ENCODE data around the gene DEGS2.

DEGS2 gene

DNA sequence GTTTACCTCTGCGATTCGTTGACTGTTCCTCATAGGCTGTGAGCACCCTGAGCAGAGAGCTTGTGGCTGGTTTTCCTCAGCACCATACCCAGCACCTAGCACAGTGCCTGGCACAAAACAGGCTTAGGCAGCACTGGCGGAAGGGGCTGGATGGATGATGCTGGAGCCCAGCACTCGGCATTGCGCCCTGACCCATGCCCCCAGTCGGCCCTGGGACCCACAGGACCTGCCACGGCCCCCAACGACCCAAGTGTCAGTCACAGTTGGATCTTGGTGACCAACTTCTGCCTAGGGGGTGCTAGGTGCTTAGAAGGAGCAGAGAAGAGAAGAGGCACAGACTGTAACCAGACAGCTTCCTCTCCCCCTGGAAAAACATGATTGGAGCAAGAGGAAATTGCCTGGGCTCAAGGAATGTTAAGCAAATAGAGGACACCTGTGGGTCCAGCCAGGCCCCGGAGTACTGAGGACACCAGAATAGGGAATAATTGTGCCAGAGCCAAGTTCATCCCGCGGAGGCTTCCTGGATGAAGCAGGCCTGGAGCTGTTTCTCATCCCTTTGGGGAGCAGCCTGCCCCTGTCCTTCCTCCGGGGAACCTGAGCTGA, 31.5 kb downstream of the DEGS2 start:
- Histone ChIP-seq H3K9ac (ENCODE audit: low read length) (no peak overlapping the region), H3K4me3 (ENCODE audit: low read length) (no peak overlapping the region), H3K27me3 (replicated peaks; ENCODE audit: control insufficient read depth, insufficient read depth, low read length) (no peaks in the 10 kb centered on the region), H3K36me3 (ENCODE audit: control insufficient read depth, insufficient read depth, low read length, severe bottlenecking) (peaks cover 14% of the 10 kb centered on the region), H3K9me3 (ENCODE audit: control insufficient read depth, low read length) (no peaks in the 10 kb centered on the region), H3K4me1 (ENCODE audit: control insufficient read depth, insufficient read depth, low read length) (peaks cover 51% of the 10 kb centered on the region)
- DNase-seq (ENCODE audit: low read depth) = no peak

DNA sequence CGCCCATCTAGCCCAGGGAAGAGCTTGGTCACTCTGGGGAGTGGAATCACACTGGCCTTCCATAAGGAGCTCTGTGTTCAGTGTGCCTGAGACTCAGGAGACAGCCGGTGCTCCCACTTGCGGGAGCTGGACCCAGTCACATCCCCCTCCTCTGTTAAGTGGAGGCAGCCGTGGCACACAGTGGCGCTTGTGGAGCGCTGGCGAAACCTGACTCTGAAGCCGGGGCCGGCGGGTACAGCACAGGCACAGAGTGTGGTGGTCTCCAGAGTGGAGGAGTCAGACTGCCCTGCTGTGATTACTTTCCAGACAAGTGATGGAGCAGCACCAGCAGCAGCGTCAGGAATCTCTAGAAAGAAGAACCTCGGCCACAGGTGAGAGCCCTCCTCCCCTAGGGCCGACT, 33.0 kb downstream of the DEGS2 start:
- DNase-seq (ENCODE audit: low read depth) = no peak
- H3K4me1 ChIP-seq (ENCODE audit: control insufficient read depth, insufficient read depth, low read length) = peaks cover 36% of the 10 kb centered on the region
- no peaks in the 10 kb centered on the region for H3K27me3 ChIP-seq (replicated peaks; ENCODE audit: control insufficient read depth, insufficient read depth, low read length)
- H3K4me3 ChIP-seq (ENCODE audit: low read length) = no peak overlapping the region
- H3K36me3 ChIP-seq (ENCODE audit: control insufficient read depth, insufficient read depth, low read length, severe bottlenecking) = peaks cover 14% of the 10 kb centered on the region
- no peaks in the 10 kb centered on the region for H3K9me3 ChIP-seq (ENCODE audit: control insufficient read depth, low read length)
- H3K9ac ChIP-seq (ENCODE audit: low read length) = no peak overlapping the region

DNA sequence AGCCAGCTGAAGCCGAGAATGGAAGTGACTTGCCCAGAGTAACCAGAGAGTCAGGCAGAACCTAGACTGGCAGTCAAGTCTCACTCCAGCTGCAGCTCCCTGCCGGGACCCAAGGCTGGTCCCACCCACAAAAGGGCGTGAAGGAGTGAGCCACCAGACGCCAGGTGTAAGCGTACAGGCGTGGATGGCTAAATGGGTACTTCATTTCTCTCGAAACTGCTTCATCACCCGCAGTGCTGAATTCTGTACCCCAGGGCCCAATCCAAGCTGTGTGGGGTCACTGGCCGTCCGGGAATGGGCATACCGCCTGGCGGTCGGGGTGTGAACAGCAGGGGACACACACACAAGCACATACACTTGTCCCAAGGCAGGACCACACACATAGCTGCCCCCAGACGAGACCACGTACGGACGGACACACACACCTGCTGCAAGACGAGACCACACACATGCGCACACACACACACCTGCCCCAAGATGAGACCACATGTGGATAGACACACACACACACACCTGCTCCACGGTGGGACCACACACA, 34.8 kb downstream of the DEGS2 start:
- H3K9ac ChIP-seq (ENCODE audit: low read length) = no peak overlapping the region
- H3K4me3 ChIP-seq (ENCODE audit: low read length) = no peak overlapping the region
- H3K9me3 ChIP-seq (ENCODE audit: control insufficient read depth, low read length) = no peaks in the 10 kb centered on the region
- DNase-seq (ENCODE audit: low read depth) = no peak
- peaks cover 14% of the 10 kb centered on the region for H3K36me3 ChIP-seq (ENCODE audit: control insufficient read depth, insufficient read depth, low read length, severe bottlenecking)
- H3K27me3 ChIP-seq (replicated peaks; ENCODE audit: control insufficient read depth, insufficient read depth, low read length) = no peaks in the 10 kb centered on the region
- peaks cover 22% of the 10 kb centered on the region for H3K4me1 ChIP-seq (ENCODE audit: control insufficient read depth, insufficient read depth, low read length)

DNA sequence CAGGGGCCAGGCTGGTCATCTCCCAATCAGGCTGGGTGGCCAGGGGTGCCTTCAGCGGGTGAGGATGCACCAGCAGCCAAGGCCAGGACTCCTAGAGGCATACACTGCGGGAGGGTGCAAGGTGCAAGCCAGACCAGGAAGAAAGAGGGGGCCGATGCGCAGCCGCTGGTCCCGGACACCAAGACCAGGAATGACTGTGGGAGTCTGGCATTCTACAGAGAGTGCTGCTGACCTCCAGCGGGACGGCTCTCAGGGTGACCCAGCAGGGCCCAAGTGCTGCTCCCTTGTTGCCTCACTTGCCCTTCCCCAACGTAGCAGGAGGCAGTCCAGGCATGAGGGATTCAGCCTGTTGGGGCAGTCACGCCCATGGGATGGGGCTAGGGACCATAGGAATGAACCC, 35.8 kb downstream of the DEGS2 start:
- H3K4me1 ChIP-seq (ENCODE audit: control insufficient read depth, insufficient read depth, low read length) = peaks cover 14% of the 10 kb centered on the region
- H3K9ac ChIP-seq (ENCODE audit: low read length) = no peak overlapping the region
- no peak overlapping the region for H3K4me3 ChIP-seq (ENCODE audit: low read length)
- no peaks in the 10 kb centered on the region for H3K27me3 ChIP-seq (replicated peaks; ENCODE audit: control insufficient read depth, insufficient read depth, low read length)
- H3K36me3 ChIP-seq (ENCODE audit: control insufficient read depth, insufficient read depth, low read length, severe bottlenecking) = peaks cover 14% of the 10 kb centered on the region
- DNase-seq (ENCODE audit: low read depth) = no peak
- H3K9me3 ChIP-seq (ENCODE audit: control insufficient read depth, low read length) = no peaks in the 10 kb centered on the region

DNA sequence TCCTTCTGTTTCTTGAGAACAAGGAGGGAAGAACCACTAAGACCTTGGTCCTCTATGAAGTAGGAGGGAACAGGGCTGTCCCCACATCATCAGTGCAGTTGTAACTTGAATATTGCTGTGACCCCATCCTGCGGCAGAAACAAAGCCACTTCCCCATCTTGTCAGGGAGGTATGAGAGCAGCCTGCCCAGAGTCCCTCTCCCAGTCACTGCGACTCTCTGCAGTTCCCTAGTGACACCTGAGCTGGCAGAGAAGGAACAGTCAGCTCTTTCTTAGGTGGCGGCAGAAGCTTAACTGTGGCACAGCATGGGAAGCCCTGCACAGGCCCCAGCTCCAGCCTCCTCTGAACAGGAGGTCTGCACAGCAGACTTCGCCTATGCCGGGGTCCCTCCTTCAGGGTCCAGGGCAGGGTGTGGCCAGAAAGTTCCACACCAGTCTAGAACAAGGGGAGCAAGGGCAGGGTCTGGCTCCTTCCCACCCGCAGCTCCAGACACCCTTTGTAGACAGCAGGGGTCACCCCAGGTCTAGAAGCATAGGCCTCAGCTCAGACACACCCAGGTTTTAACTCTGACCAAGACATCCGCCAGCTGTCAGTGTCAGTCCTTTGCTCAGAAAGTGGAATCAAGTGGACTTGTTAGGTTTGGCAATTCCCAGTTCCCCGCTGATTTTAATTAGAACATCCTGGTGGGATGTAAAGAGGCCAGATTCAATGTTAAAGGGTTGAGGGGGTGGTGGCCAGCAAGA, 36.8 kb downstream of the DEGS2 start:
- Histone ChIP-seq H3K9ac (ENCODE audit: low read length) (no peak overlapping the region), H3K4me3 (ENCODE audit: low read length) (no peak overlapping the region), H3K9me3 (ENCODE audit: control insufficient read depth, low read length) (no peaks in the 10 kb centered on the region), H3K36me3 (ENCODE audit: control insufficient read depth, insufficient read depth, low read length, severe bottlenecking) (peaks cover 14% of the 10 kb centered on the region), H3K4me1 (ENCODE audit: control insufficient read depth, insufficient read depth, low read length) (peaks cover 6% of the 10 kb centered on the region), H3K27me3 (replicated peaks; ENCODE audit: control insufficient read depth, insufficient read depth, low read length) (no peaks in the 10 kb centered on the region)
- DNase-seq (ENCODE audit: low read depth) = no peak

DNA sequence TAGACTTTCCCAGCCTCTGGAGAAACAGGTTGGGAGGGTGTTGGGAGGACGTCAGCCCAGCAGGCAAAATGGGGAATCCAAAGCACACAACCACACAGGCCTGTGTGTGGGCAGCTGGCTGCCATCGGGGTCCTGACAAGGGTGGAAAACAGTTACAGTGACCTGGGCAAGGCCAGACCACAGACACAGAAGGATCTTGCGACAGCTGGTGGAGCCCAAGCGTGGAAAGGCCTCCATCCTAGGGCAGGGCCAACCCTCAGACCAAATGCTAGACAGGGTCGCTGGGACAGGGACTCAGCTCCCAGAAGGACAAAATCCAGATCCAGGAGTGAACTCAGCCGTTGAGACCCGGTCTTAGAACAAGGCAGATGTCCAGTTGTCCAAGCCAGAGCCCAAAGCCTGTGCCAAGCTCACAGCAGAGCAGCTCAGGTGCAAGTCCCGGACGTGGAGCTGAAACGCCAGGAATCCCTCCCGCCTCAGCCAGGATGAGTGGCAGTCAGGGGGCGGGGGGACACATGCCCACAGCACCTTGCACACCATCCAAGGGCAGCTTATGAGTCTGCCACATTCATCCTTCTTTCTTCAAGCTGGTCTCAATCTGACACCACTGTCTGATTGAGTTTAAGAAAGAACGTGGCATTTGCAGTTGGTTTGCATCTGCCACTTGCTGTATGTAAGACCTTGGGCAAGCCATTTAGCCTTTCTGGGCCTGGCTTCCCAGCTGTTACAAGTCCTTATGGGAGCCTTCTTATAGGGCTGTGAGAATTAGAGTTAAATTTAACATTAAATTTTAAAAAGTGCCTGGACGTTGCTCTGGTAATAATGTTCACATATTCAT, 37.6 kb downstream of the DEGS2 start:
- Histone ChIP-seq H3K9me3 (ENCODE audit: control insufficient read depth, low read length) (no peaks in the 10 kb centered on the region), H3K27me3 (replicated peaks; ENCODE audit: control insufficient read depth, insufficient read depth, low read length) (no peaks in the 10 kb centered on the region), H3K4me3 (ENCODE audit: low read length) (no peak overlapping the region), H3K36me3 (ENCODE audit: control insufficient read depth, insufficient read depth, low read length, severe bottlenecking) (peaks cover 12% of the 10 kb centered on the region), H3K9ac (ENCODE audit: low read length) (no peak overlapping the region), H3K4me1 (ENCODE audit: control insufficient read depth, insufficient read depth, low read length) (peaks cover 4% of the 10 kb centered on the region)
- no peak for DNase-seq (ENCODE audit: low read depth)

DNA sequence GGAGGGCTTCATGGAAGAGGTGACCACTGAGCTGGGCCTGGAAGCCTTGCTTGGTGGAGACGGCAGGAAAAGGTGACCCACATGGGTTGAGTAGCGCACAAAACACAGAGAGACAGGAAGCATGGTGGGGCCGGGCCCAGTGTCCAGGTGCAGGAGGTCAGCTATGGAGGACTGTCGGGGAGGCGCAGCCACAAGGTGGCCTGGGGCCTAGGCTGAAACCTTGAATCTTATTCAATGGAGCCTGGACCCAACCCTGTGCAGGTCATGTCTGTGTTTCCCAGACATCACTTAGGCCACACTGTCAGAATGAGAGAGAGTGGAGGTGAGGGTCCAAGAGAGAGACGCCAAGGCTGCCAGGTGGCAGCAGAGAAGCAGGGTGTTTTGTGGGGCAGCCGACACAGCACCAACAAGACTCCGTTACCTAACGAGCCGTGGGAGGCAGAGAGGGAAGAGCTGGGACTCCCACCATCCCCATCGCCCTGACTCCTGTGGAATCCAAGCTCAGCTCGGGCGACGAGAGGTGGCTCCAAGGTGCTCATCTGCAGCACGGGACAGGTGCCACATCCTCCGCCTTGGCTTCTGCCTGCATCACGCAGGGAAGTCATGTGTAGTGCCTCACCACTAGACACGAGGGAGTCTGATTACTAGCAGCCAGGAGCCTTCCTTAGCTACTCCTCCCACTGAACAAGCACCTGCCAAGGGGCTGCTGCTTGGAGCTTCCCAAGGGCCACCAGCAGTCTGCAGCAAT, 38.7 kb downstream of the DEGS2 start:
- Histone ChIP-seq H3K4me1 (ENCODE audit: control insufficient read depth, insufficient read depth, low read length) (peaks cover 4% of the 10 kb centered on the region), H3K9ac (ENCODE audit: low read length) (no peak overlapping the region), H3K9me3 (ENCODE audit: control insufficient read depth, low read length) (no peaks in the 10 kb centered on the region), H3K36me3 (ENCODE audit: control insufficient read depth, insufficient read depth, low read length, severe bottlenecking) (peaks cover 9% of the 10 kb centered on the region), H3K27me3 (replicated peaks; ENCODE audit: control insufficient read depth, insufficient read depth, low read length) (no peaks in the 10 kb centered on the region), H3K4me3 (ENCODE audit: low read length) (no peak overlapping the region)
- DNase-seq (ENCODE audit: low read depth) = no peak

DNA sequence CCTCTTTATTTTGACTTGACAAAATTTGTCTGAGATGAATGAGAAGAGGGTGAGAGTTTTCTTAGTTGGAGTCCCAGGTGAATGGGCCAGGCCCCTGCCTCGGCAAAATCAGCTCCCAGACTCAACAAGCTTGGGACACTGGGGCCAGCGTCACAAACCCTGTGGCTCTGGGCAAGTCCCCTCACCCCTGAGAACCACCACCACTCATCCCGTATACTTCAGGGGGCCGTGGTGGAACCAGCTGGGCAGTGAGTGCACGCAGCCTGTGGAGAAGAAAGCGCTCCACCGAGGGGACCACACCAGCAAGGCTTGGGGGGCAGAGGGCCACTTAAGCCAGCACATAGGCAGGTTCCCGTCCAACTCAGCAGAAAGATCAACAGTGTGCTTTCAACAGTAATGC, 40.2 kb downstream of the DEGS2 start:
- H3K9me3 ChIP-seq (ENCODE audit: control insufficient read depth, low read length) = no peaks in the 10 kb centered on the region
- peaks cover 4% of the 10 kb centered on the region for H3K4me1 ChIP-seq (ENCODE audit: control insufficient read depth, insufficient read depth, low read length)
- H3K36me3 ChIP-seq (ENCODE audit: control insufficient read depth, insufficient read depth, low read length, severe bottlenecking) = no peaks in the 10 kb centered on the region
- H3K9ac ChIP-seq (ENCODE audit: low read length) = no peak overlapping the region
- no peak for DNase-seq (ENCODE audit: low read depth)
- H3K27me3 ChIP-seq (replicated peaks; ENCODE audit: control insufficient read depth, insufficient read depth, low read length) = no peaks in the 10 kb centered on the region
- H3K4me3 ChIP-seq (ENCODE audit: low read length) = no peak overlapping the region

DNA sequence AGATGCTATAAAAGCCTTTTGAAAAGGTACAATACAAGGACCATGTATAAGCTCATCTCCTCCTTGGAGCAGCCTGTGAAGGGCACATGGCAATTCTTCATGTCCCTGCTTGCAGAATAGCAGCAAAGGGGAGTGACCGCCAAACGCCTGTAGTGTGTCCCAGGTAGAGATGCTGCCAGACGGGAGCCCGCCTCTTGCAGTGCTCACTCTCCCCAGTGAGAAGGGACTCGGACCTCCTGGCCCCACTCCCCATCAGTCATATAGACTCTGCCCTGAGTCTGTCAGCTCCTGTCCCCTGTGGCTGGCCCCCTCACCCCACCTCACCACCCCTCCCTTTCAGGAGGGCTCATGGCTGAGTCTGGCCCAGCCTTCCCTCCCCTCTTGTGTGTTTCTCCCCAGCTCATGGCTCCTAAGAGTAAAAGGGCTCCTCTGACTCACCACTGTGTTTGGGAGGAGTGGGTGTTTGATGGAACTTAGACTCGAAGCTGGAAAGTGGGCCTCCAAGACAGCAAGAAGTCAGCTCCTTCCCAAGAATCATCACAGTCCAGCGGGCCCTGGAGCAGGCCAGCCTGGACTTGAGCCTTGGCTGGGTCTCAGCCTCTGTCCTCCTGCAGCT, 40.9 kb downstream of the DEGS2 start:
- H3K9me3 ChIP-seq (ENCODE audit: control insufficient read depth, low read length) = no peaks in the 10 kb centered on the region
- no peak for DNase-seq (ENCODE audit: low read depth)
- H3K27me3 ChIP-seq (replicated peaks; ENCODE audit: control insufficient read depth, insufficient read depth, low read length) = no peaks in the 10 kb centered on the region
- no peaks in the 10 kb centered on the region for H3K36me3 ChIP-seq (ENCODE audit: control insufficient read depth, insufficient read depth, low read length, severe bottlenecking)
- H3K9ac ChIP-seq (ENCODE audit: low read length) = no peak overlapping the region
- H3K4me1 ChIP-seq (ENCODE audit: control insufficient read depth, insufficient read depth, low read length) = peaks cover 4% of the 10 kb centered on the region
- H3K4me3 ChIP-seq (ENCODE audit: low read length) = no peak overlapping the region

DNA sequence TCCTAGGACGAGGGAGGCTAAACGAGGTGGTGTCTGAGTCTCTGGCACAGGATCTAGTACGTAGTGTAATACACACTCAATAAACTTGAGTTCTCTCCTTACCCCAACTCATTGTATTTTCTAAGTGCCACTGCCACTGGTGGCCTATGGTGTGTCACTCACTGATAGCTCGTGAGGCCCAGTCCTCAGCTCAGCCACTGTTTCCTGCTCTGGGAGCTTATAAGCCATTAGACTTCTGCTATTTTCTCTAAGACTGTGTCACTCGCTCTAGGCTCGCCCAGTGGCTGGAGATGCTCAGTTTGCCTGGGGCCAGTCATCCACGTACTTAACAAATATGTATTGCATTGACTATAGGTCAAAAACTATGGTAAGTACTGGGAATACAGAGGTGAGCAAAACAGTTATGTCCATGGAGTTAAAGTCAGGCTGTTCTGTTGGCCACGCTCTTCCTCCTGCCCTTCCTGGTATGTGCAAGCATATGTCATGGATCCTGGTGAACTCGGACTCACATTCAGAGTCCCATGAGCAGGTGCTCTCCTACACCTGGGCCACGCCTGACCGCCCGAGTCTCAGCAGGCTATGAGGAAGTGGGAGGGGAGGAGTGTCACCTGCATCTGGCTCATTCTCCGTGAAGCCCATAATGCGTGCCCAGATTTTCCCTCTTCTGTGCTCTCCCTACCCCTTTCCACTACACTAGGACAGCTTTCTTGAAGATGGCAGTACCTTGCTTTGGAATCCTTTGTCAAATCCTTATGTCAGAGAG, 41.6 kb downstream of the DEGS2 start:
- DNase-seq (ENCODE audit: low read depth) = no peak
- H3K36me3 ChIP-seq (ENCODE audit: control insufficient read depth, insufficient read depth, low read length, severe bottlenecking) = no peaks in the 10 kb centered on the region

More for the DNA sequence above, 41.6 kb downstream of the DEGS2 start:
- Histone ChIP-seq H3K4me1 (ENCODE audit: control insufficient read depth, insufficient read depth, low read length) (peaks cover 4% of the 10 kb centered on the region), H3K9ac (ENCODE audit: low read length) (no peak overlapping the region), H3K4me3 (ENCODE audit: low read length) (no peak overlapping the region), H3K9me3 (ENCODE audit: control insufficient read depth, low read length) (no peaks in the 10 kb centered on the region), H3K27me3 (replicated peaks; ENCODE audit: control insufficient read depth, insufficient read depth, low read length) (no peaks in the 10 kb centered on the region)

Data from adipocyte (in vitro differentiated cells).